Cardiac fibroblast (primary cell): ENCODE results near the gene AMMECR1.
A peak's percentile ranks its signal among the peaks of the same experiment; 100 is the strongest.
"Not testable (repeated sequence)": the region's sequence is repeated elsewhere in the genome, so short reads cannot be mapped to it uniquely, and the experiment has no call there.

Experiments used
- DNase-seq, 2 donors: peaks; one replicate each; pipeline versions ENCODE4 v3.0.0 to v3.0.0-alpha.2; 2010; ENCODE audit warnings: low read depth in 2 of 2
- H3K4me3 ChIP-seq, 2 donors: replicated peaks in 1 of 2; 1 replicate in 1 of 2; 2 replicates in 1 of 2; pipeline ENCODE4 v1.5.1; 2011; ENCODE audit warnings: low read depth in 2 of 2, low read length in 2 of 2, mild to moderate bottlenecking in 2 of 2, moderate library complexity in 1 of 2
- CTCF ChIP-seq: IDR thresholded peaks from one replicate; pipeline ENCODE4 v1.5.1; 2011; ENCODE audit warnings: low read depth, mild to moderate bottlenecking, low read length, inconsistent platforms

AMMECR1 gene

GRCh38 chrX:110338935-110339334 is 21.1 kb upstream of the AMMECR1 start:
- DNase-seq: no peak
- TF ChIP-seq CTCF: no peak
- H3K4me3 ChIP-seq: no peak overlapping the region

GRCh38 chrX:110333458-110333857 is 15.6 kb upstream of the AMMECR1 start:
- H3K4me3 ChIP-seq, DNase-seq: not testable (repeated sequence)

- TF ChIP-seq CTCF: no peak
- no peak for DNase-seq
- no peak overlapping the region for H3K4me3 ChIP-seq
These were observed 13.7 kb upstream of the AMMECR1 start for GRCh38 chrX:110331444-110332030.

- not testable (repeated sequence) for DNase-seq, H3K4me3 ChIP-seq
These were observed 10.7 kb upstream of the AMMECR1 start for GRCh38 chrX:110328613-110329012.

- TF ChIP-seq CTCF: no peak
- no peak overlapping the region for H3K4me3 ChIP-seq
- no peak for DNase-seq
These were observed 9.5 kb upstream of the AMMECR1 start for GRCh38 chrX:110327336-110327735.

- no peak for DNase-seq
- TF ChIP-seq CTCF: no peak
- no peak overlapping the region for H3K4me3 ChIP-seq
These were observed 8.8 kb upstream of the AMMECR1 start for GRCh38 chrX:110326712-110327111.

- TF ChIP-seq CTCF: no peak
- DNase-seq: peak in 1 of 2 donors; percentile 10
These were observed 4.7 kb upstream of the AMMECR1 start for GRCh38 chrX:110322603-110323002.

GRCh38 chrX:110321670-110322069 is 3.8 kb upstream of the AMMECR1 start:
- DNase-seq: no peak
- no peak for TF ChIP-seq CTCF
- no peak overlapping the region for H3K4me3 ChIP-seq

More at GRCh38 chrX:110322603-110323002, 4.7 kb upstream of the AMMECR1 start:
- H3K4me3 ChIP-seq: no peak overlapping the region
